Breast epithelium (tissue), 4 donors: Measurements from ENCODE around the gene LPO. TPM values are rescaled to one million over a fixed set of nuclear protein-coding genes. Genes with fewer than 3 reads are reported as not detected.

Experiments
- DNase-seq, 2 donors: peaks; one replicate each; pipeline ENCODE4 v3.0.0-alpha.2; 2019; ENCODE audit warnings: low spot score in 2 of 2
- H3K27ac ChIP-seq, 2 donors: fragments of 200-600 bp; sonication (generic) in 1 of 2; one replicate each; pipeline ENCODE4 v1.5.1; 2016 to 2019; ENCODE audit warnings: mild to moderate bottlenecking in 1 of 2
- H3K27me3 ChIP-seq, 2 donors: fragments of 200-600 bp; sonication (generic) in 1 of 2; one replicate each; pipeline versions ENCODE4 v1.5.1 to v1.6.0; 2017 to 2019; ENCODE audit warnings: control low read depth in 1 of 2, mild to moderate bottlenecking in 1 of 2
- H3K36me3 ChIP-seq: fragments of 200-600 bp; one replicate; pipeline ENCODE4 v1.5.1; 2019
- H3K4me1 ChIP-seq, 2 donors: fragments of 200-600 bp; sonication (generic); one replicate each; pipeline ENCODE4 v1.5.1; 2016 to 2019; ENCODE audit warnings: control low read depth in 1 of 2
- H3K4me3 ChIP-seq, 3 donors: fragments of 200-600 bp; sonication (generic); 1 replicate in 2 of 3; 2 replicates in 1 of 3; pipeline ENCODE4 v1.5.1; 2016 to 2019; ENCODE audit warnings: mild to moderate bottlenecking in 3 of 3, moderate library complexity in 2 of 3
- H3K9me3 ChIP-seq, 2 donors: fragments of 200-600 bp; sonication (generic) in 1 of 2; one replicate each; pipeline ENCODE4 v1.5.1; 2016 to 2019; ENCODE audit warnings: control low read depth in 1 of 2
- POLR2A ChIP-seq: fragments of 450-650 bp; IDR thresholded peaks from one replicate; pipeline ENCODE4 v1.6.1; 2016; ENCODE audit warnings: antibody characterized with exemption, mild to moderate bottlenecking, moderate library complexity
- POLR2AphosphoS5 ChIP-seq, 3 donors: sonication (generic); formaldehyde crosslinking; IDR thresholded peaks; one replicate each; pipeline ENCODE4 v1.6.1; 2017; ENCODE audit warnings: antibody characterized with exemption in 3 of 3
- intact Hi-C: fragments of 100-400 bp; cut with DNase I; formaldehyde crosslinking; loops from one replicate; pipeline ENCODE4 v1.15.1; 2023; ENCODE audit warnings: low total_unique reads
- total RNA-seq, 3 donors: library from RNA; depleted of rRNA; stranded (reverse); fragments of >200 nt; gene quantifications; one replicate each; pipeline ENCODE4 v1.1.0, GENCODE V29; 2016
- TF ChIP-seq, protein P1 (sequence below), 3 donors: fragments of 450-650 bp; IDR thresholded peaks; one replicate each; pipeline ENCODE4 v1.5.1; 2016 to 2017; ENCODE audit warnings: antibody characterized with exemption in 3 of 3, mild to moderate bottlenecking in 3 of 3, moderate library complexity in 3 of 3

LPO gene
- total RNA-seq, 3 donors from 2014 or later: 0.29 TPM; not detected in 2

DNA sequence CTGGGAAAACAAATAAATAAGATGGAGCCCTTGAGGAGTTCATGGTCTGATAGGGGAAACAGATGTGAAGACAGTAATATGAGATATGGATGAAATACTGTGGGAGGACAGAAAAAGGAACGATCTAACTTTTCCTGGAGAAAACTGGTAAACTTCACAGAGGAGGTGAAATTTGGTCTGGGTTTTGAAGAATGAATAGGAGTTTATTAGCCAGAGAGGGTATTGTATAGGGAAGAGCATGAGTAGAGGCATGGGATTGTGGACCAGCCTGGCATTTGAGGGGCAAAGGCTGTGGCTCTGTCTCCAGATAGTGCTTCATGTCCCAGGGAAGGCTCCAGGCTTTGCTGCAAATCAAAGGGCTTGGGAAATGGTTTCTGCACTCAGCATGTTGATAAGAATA lies 1.6 kb downstream of the LPO start:
- DNase-seq: no peak
- H3K9me3 ChIP-seq: no peaks in the 10 kb centered on the region
- H3K27ac ChIP-seq: no peak overlapping the region
- TF ChIP-seq POLR2A: no peak
- TF ChIP-seq POLR2AphosphoS5 (IDR thresholded peaks at IDR 0.05): no peak
- TF ChIP-seq, protein P1, sequence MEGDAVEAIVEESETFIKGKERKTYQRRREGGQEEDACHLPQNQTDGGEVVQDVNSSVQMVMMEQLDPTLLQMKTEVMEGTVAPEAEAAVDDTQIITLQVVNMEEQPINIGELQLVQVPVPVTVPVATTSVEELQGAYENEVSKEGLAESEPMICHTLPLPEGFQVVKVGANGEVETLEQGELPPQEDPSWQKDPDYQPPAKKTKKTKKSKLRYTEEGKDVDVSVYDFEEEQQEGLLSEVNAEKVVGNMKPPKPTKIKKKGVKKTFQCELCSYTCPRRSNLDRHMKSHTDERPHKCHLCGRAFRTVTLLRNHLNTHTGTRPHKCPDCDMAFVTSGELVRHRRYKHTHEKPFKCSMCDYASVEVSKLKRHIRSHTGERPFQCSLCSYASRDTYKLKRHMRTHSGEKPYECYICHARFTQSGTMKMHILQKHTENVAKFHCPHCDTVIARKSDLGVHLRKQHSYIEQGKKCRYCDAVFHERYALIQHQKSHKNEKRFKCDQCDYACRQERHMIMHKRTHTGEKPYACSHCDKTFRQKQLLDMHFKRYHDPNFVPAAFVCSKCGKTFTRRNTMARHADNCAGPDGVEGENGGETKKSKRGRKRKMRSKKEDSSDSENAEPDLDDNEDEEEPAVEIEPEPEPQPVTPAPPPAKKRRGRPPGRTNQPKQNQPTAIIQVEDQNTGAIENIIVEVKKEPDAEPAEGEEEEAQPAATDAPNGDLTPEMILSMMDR (IDR thresholded peaks at IDR 0.05): no peak
- H3K4me3 ChIP-seq: no peak overlapping the region
- no peaks in the 10 kb centered on the region for H3K36me3 ChIP-seq
- no peaks in the 10 kb centered on the region for H3K4me1 ChIP-seq
- intact Hi-C loops: no loop called here
- H3K27me3 ChIP-seq: peaks cover 0 to 6% of the 10 kb centered on the region in 2 donors

GRCh38 chr17:58242171-58242784 lies 3.9 kb downstream of the LPO start:
- Histone ChIP-seq H3K4me3 (no peak overlapping the region), H3K36me3 (no peaks in the 10 kb centered on the region), H3K9me3 (no peaks in the 10 kb centered on the region), H3K27ac (no peak overlapping the region), H3K4me1 (no peaks in the 10 kb centered on the region), H3K27me3 (peaks cover 0 to 6% of the 10 kb centered on the region in 2 donors)
- DNase-seq: no peak
- TF ChIP-seq, protein P1 (IDR thresholded peaks at IDR 0.05): no peak
- TF ChIP-seq POLR2AphosphoS5 (IDR thresholded peaks at IDR 0.05) (no peak), POLR2A (no peak)
- intact Hi-C loops: no loop called here

DNA sequence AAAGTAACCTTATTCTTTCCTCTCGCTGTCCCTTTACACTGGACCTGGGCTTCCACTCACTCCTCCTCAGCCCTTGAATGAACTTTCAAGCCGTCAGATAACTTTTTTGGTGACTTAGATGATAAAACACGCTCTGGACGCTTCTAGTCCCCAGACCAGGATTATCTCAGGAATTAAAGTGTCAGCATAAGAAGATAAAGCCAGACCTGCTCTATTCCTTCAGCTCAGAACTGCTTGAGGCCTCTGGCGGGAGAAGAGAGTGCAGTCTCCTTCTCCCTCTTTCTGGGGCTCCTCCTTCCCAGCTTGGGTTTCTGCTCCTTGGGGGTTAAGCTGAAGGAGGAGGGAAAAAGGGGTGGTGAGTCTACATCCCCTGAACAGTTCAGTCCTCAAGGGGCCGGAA lies 6.6 kb downstream of the LPO start:
- H3K27ac ChIP-seq: no peak overlapping the region
- no peaks in the 10 kb centered on the region for H3K9me3 ChIP-seq
- DNase-seq: no peak
- peaks cover 0 to 12% of the 10 kb centered on the region in 2 donors for H3K27me3 ChIP-seq
- H3K4me3 ChIP-seq: no peak overlapping the region
- no peaks in the 10 kb centered on the region for H3K36me3 ChIP-seq
- intact Hi-C loops: no loop called here
- TF ChIP-seq POLR2AphosphoS5 (IDR thresholded peaks at IDR 0.05) (no peak), POLR2A (no peak)
- TF ChIP-seq, protein P1 (IDR thresholded peaks at IDR 0.05): no peak
- no peaks in the 10 kb centered on the region for H3K4me1 ChIP-seq

DNA sequence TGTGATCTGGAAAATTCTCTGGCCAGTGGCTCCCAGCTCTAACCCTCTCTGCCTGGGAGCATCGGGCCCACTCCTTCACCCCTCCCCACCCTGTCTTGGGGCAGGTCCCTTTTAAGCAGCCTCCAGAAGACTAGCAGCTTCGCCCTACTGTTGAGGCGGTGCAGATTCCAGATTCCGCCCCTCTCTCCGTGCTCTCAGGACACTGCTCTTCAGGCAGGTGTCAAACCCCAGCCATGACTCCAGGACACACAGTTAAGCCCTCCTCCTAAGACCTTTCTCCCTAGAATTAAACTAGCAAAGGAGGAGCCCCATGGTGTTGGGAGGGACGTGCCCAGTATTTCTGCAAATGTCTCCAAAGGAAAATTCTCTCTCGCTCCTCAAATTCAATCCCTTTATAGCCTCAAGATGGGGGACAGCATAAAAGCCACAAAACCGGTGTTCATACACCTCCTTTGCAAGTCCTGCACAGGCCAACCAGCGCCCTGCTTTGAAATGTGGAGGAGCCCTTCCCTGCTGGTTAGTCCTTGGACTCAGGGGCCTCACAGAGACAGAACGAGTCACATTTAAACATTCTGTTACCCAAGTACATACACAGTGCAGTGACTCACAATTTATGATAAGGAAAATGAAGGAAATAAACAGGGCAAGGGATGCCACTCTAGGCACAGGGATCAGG lies 7.2 kb downstream of the LPO start:
- peaks cover 0 to 12% of the 10 kb centered on the region in 2 donors for H3K27me3 ChIP-seq
- no peak for TF ChIP-seq POLR2A
- TF ChIP-seq, protein P1 (IDR thresholded peaks at IDR 0.05): no peak
- H3K4me1 ChIP-seq: no peaks in the 10 kb centered on the region
- DNase-seq: no peak
- no peaks in the 10 kb centered on the region for H3K36me3 ChIP-seq
- H3K9me3 ChIP-seq: no peaks in the 10 kb centered on the region
- intact Hi-C loops: no loop called here
- H3K4me3 ChIP-seq: no peak overlapping the region
- no peak overlapping the region for H3K27ac ChIP-seq

DNA sequence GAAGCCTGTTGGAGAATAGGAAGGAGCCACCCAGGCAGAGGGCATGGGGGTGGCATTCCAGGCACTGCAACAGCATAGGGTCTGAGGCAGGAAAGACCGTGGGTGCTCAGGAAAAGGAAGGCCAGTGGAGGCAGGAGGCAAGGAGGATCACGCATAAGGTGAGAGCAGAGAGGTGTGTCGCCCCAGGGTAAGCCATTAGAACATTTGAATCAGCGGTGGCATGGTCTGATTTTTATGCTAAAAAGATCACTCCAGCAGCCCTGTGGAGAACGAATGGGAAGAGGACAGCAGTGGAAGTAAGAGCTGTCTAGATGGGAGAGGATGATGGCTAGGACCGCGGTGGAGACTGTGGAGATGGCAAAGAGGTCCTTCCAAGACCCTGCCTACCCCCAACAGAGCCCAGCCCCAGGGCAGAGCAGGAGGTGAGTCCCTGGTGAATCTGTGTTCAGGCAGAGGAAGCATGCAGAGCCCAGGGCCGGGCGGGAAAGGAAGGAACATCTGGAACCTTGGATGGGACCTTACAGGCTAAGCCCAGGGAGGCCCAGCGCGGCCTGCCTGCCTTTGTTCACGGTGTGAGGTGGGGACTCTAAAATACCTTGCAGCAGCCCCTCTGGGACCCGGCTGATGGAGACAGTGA lies 7.8 kb downstream of the LPO start:
- Histone ChIP-seq H3K9me3 (no peaks in the 10 kb centered on the region), H3K27me3 (peaks cover 0 to 10% of the 10 kb centered on the region in 2 donors), H3K36me3 (no peaks in the 10 kb centered on the region), H3K4me1 (no peaks in the 10 kb centered on the region), H3K27ac (no peak overlapping the region), H3K4me3 (no peak overlapping the region)
- intact Hi-C loops: no loop called here
- no peak for DNase-seq
- TF ChIP-seq POLR2AphosphoS5 (IDR thresholded peaks at IDR 0.05): no peak
- no peak for TF ChIP-seq POLR2A
- TF ChIP-seq, protein P1 (IDR thresholded peaks at IDR 0.05): no peak
